GM21825 (cell line): ENCODE measurements around the gene THSD4.

Experiments
- ATAC-seq: cut with Tn5 transposase; IDR thresholded peaks from one replicate; pipeline ENCODE4 v1.9.1; 2021; ENCODE audit warnings: mild to moderate bottlenecking, moderate library complexity; ENCODE audit not compliant: unreplicated experiment

The THSD4 gene

GRCh38 chr15:71517751-71518150, 402.5 kb downstream of the THSD4 start:
- ATAC-seq = no peak

- no peak for ATAC-seq
Observed at GRCh38 chr15:71518661-71519060, 403.4 kb downstream of the THSD4 start.

- no peak for ATAC-seq
Observed at GRCh38 chr15:71526060-71526820, 411.0 kb downstream of the THSD4 start.

- ATAC-seq = no peak
Observed at GRCh38 chr15:71529361-71529760, 414.1 kb downstream of the THSD4 start.

GRCh38 chr15:71530116-71530515, 414.8 kb downstream of the THSD4 start:
- no peak for ATAC-seq

- no peak for ATAC-seq
Observed at GRCh38 chr15:71532994-71533393, 417.7 kb downstream of the THSD4 start.

GRCh38 chr15:71538181-71538580, 422.9 kb downstream of the THSD4 start:
- no peak for ATAC-seq

GRCh38 chr15:71541746-71542145, 426.5 kb downstream of the THSD4 start:
- ATAC-seq = no peak

- no peak for ATAC-seq
Observed at GRCh38 chr15:71542836-71543235, 427.6 kb downstream of the THSD4 start.

GRCh38 chr15:71543413-71543812, 428.1 kb downstream of the THSD4 start:
- no peak for ATAC-seq

- no peak for ATAC-seq
Observed at GRCh38 chr15:71545223-71545760, 430.0 kb downstream of the THSD4 start.

GRCh38 chr15:71545923-71546322, 430.7 kb downstream of the THSD4 start:
- no peak for ATAC-seq

- ATAC-seq = no peak
Observed at GRCh38 chr15:71547011-71547410, 431.7 kb downstream of the THSD4 start.

GRCh38 chr15:71548401-71548807, 433.1 kb downstream of the THSD4 start:
- no peak for ATAC-seq

- no peak for ATAC-seq
Observed at GRCh38 chr15:71549091-71549490, 433.8 kb downstream of the THSD4 start.

- no peak for ATAC-seq
Observed at GRCh38 chr15:71549697-71550096, 434.4 kb downstream of the THSD4 start.

- no peak for ATAC-seq
Observed at GRCh38 chr15:71551566-71551965, 436.3 kb downstream of the THSD4 start.

GRCh38 chr15:71559098-71559497, 443.8 kb downstream of the THSD4 start:
- no peak for ATAC-seq

GRCh38 chr15:71559616-71560015, 444.3 kb downstream of the THSD4 start:
- no peak for ATAC-seq

GRCh38 chr15:71562251-71562650, 447.0 kb downstream of the THSD4 start:
- no peak for ATAC-seq

GRCh38 chr15:71564217-71564616, 448.9 kb downstream of the THSD4 start:
- ATAC-seq = no peak

GRCh38 chr15:71565006-71565405, 449.7 kb downstream of the THSD4 start:
- ATAC-seq = no peak
